ENCODE measurements around the gene CCNL2.
A peak's percentile ranks its signal among the peaks of the same experiment; 100 is the strongest.

CCNL2 gene

GRCh38 chr1:1352786-1353388, 46.2 kb downstream of the CCNL2 start:
- no peak for ATAC-seq

DNA sequence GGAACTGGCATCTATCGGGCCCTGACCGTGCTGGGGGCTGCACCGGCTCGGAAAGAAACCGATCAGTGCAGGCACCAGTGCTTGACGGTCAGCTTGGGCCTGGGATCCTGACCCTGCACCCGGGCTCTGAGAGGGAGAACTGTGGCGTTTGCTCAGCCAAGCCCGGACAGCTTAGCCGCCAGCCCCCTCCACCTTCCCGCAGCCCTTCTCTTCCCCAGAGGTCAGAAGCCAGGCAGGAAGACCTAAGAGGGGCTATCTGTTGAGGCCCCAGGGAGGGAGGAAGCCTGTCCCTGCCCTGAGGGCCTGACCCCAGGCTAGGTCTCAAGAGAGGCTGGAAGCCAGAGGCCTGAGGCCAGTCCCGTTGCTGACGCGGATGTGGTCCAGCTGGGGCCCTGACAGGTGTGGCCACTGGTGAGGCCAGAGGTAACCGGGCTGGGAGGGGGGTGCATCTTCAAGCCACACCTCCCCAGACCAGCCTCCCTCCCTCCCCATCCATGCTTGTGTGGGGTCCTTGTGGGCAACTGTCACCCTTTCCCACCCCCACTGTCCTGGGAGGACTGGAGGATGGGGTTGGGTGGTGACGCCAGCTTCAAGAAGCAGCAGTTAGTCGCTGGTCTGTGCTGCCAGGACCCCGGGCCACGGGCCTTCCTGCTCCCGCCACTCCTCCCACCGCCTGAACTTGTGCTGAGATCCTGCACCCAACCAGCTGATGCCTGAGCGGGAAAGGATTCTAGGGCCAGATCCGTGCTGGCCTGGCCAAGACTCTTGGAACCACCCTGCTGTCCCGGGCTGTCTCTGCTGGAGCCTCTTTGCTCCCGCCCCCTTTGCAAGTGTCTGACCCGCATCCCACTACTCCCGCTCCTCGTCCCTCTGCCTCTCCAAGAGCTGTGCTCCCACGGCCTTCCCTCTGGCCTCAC, 47.4 kb downstream of the CCNL2 start:
- Mint-ChIP-seq H3K4me1 (peaks cover 46% of the 10 kb centered on the region), H3K9me3 (no peaks in the 10 kb centered on the region), H3K27me3 (peaks cover 35% of the 10 kb centered on the region), H3K4me3 (peak overlapping the region; percentile 38), H3K36me3 (no peaks in the 10 kb centered on the region), H3K27ac (no peak overlapping the region)
- ATAC-seq, result no peak

More at GRCh38 chr1:1352786-1353388, 46.2 kb downstream of the CCNL2 start:
- Mint-ChIP-seq H3K36me3 (no peaks in the 10 kb centered on the region), H3K4me1 (peaks cover 45% of the 10 kb centered on the region), H3K9me3 (no peaks in the 10 kb centered on the region), H3K27me3 (peaks cover 46% of the 10 kb centered on the region), H3K4me3 (no peak overlapping the region), H3K27ac (no peak overlapping the region)

DNA sequence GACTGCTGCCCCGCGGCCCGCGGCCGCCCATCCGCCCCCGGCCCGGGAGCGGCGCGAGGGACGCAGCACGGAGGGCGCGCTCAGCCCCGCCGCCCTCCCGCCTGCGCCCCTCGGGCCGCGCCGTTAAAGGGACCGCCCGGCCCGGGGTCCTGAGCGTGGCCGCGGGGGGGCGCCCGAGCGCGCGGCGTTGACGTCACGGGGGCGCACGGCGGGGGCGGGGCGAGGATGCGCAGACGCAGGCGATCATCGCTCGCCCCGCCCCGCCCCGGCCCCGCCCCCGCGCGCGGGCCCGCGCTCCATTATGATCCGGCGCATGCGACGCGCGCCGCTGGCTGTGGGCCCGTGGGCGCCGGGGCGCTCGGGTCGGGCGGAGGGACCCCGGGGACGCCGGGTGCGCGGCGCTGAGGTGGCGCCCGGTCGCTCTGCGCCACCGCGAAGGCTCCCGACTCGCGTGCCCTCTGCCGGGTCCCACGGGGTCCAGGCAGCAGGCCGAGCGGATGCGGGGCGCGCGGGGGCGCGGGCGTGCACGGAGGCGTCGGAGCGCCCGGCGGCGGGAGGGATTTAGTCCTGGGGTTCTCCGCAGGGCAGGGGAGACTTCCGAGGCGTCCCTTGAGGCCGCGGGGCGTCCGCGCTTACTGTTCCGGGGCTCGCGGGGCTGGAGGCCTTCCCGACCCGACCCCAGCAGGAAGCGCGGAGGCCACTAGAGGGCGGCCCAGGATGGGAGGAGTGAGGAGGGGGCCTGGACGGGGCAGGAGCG, 49.7 kb downstream of the CCNL2 start, which contains the start of gene DVL1:
Gene DVL1 (minus strand): TSS at position 163 of the 757 bp plus-strand sequence. CDS start 353 bp downstream, outside the sequence.
- peaks cover 26% of the 10 kb centered on the region for H3K27me3 Mint-ChIP-seq
- H3K36me3 Mint-ChIP-seq, result no peaks in the 10 kb centered on the region
- peak within 1 kb of the TSS; percentile 64 for H3K27ac Mint-ChIP-seq
- peaks cover 53% of the 10 kb centered on the region for H3K4me1 Mint-ChIP-seq
- no peaks in the 10 kb centered on the region for H3K9me3 Mint-ChIP-seq
- peak; percentile 89 for ATAC-seq
- H3K4me3 Mint-ChIP-seq, result peak within 1 kb of the TSS; percentile 81

- peaks cover 19% of the 10 kb centered on the region for H3K27me3 Mint-ChIP-seq
- peaks cover 46% of the 10 kb centered on the region for H3K4me1 Mint-ChIP-seq
- peak overlapping the region; percentile 81 for H3K4me3 Mint-ChIP-seq
- peak overlapping the region; percentile 64 for H3K27ac Mint-ChIP-seq
- peak; percentile 61 for ATAC-seq
- no peaks in the 10 kb centered on the region for H3K9me3 Mint-ChIP-seq
- no peaks in the 10 kb centered on the region for H3K36me3 Mint-ChIP-seq
Observed at GRCh38 chr1:1348420-1349255, 50.5 kb downstream of the CCNL2 start.

DNA sequence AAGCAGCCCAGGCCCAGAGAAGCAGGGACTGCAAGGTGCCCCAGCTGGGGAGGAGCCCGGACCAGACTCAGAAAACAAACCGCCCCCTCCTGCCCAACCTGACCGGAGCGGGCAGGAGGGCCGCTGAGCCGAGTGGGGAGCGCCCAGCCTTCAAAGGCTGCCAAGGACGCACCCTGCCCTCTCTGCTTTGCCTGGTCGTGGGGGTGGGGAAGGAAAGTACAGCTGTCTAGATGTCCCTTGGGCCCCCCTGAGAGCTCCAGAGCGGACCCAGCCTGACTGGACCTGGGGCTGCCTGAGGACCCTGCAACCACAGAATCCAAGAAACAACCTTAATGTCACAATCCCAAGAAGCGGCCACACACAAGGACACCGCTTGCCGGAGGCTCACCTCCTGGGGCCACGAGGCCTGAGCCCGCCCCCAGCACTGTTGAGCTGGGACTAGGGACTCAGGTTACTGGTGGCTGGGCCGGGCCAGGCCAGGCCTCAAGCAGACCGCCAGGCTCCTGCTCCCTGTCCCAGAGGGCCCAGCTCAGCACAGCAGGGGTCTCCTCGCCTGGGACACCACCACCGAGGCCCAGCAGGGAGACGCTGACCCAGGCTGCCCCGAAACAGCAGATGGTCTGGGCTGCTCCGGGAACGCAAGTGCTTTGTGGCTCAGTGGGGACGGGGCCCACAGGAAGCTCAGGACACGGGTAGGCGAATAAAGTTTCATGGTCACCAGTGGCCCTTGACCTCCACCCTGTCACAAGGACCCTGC, 51.3 kb downstream of the CCNL2 start:
- peak overlapping the region; percentile 64 for H3K27ac Mint-ChIP-seq
- peaks cover 46% of the 10 kb centered on the region for H3K4me1 Mint-ChIP-seq
- H3K36me3 Mint-ChIP-seq, result no peaks in the 10 kb centered on the region
- H3K9me3 Mint-ChIP-seq, result no peaks in the 10 kb centered on the region
- peak overlapping the region; percentile 81 for H3K4me3 Mint-ChIP-seq
- no peak for ATAC-seq
- H3K27me3 Mint-ChIP-seq, result peaks cover 11% of the 10 kb centered on the region

DNA sequence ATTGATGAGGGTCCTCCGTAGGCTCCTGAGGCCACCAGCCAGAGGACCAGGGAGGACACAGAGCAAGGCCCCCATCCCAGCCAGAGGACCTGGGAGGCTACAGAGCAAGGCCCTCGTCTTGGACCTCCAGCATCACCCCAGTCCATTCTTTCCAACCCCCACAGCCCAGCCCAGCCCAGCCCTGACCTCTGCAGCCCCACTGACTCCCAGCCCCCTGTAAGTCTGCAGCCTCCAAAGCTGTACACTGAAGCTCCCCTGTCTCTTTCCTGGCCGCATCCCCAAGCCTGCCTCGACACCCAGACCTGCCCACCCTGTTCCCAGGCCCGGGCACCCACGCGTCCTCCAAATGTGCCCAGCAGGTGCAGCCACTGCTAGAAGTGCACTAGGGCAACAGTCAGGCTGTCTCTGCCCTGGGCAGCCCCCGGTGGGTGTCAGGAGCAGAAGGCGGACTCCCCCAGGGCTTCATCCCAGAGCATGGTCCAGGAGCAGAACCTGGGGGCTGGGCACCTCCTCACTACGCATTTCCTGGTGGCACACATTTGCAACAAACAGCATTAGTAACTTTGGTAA, 52.0 kb downstream of the CCNL2 start:
- no peaks in the 10 kb centered on the region for H3K9me3 Mint-ChIP-seq
- H3K27me3 Mint-ChIP-seq, result peaks cover 3% of the 10 kb centered on the region
- peaks cover 41% of the 10 kb centered on the region for H3K4me1 Mint-ChIP-seq
- H3K27ac Mint-ChIP-seq, result peak overlapping the region; percentile 64
- H3K36me3 Mint-ChIP-seq, result no peaks in the 10 kb centered on the region
- ATAC-seq, result no peak
- H3K4me3 Mint-ChIP-seq, result no peak overlapping the region

DNA sequence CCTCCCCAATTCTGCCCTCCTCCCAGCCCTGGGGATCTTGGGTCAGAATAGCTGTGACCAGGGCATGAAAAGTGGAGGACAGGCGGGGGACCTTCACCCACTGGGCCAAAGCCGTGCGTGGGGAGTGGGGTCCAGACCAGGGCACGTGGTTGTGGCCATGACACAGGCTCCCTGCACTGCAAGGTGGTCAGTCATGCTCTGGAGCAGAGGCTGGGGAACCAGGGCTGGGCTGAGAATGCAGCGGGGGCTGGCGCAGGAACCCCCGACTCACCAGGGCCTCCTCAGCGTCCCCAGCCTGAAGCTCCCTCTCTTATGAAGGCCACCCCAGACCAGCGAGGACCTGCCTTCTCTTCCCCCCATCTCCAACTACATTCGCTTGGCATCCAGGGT, 52.6 kb downstream of the CCNL2 start:
- H3K27me3 Mint-ChIP-seq, result no peaks in the 10 kb centered on the region
- H3K4me3 Mint-ChIP-seq, result no peak overlapping the region
- no peaks in the 10 kb centered on the region for H3K36me3 Mint-ChIP-seq
- ATAC-seq, result no peak
- no peak overlapping the region for H3K27ac Mint-ChIP-seq
- H3K4me1 Mint-ChIP-seq, result peaks cover 39% of the 10 kb centered on the region
- H3K9me3 Mint-ChIP-seq, result no peaks in the 10 kb centered on the region

GRCh38 chr1:1345860-1346500, 53.2 kb downstream of the CCNL2 start:
- ATAC-seq, result no peak
- H3K9me3 Mint-ChIP-seq, result no peaks in the 10 kb centered on the region
- no peak overlapping the region for H3K4me3 Mint-ChIP-seq
- peaks cover 5% of the 10 kb centered on the region for H3K36me3 Mint-ChIP-seq
- peaks cover 39% of the 10 kb centered on the region for H3K4me1 Mint-ChIP-seq
- no peak overlapping the region for H3K27ac Mint-ChIP-seq
- H3K27me3 Mint-ChIP-seq, result no peaks in the 10 kb centered on the region

DNA sequence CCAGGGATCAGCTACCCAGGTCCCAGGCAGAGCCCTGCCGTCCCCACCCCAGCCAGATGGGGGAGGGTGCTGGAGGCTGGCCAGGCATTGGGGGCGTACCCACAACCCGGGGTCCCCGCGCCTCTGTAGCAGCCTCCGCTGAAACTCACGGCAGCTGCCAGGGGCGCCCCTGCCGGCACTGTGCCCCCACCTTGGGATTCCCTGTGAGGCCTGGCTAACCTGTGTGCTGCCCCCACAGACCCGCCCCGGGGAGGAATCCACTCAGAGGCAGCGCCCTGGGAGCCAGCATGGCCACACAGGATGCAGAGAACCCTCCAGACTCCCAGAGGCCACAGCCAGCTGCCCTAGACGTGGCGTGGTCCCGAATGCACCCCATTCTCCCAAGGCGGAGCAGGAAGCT, 53.8 kb downstream of the CCNL2 start:
- Mint-ChIP-seq H3K4me3 (no peak overlapping the region), H3K27me3 (no peaks in the 10 kb centered on the region), H3K4me1 (peaks cover 39% of the 10 kb centered on the region), H3K36me3 (peaks cover 7% of the 10 kb centered on the region), H3K9me3 (no peaks in the 10 kb centered on the region), H3K27ac (no peak overlapping the region)
- no peak for ATAC-seq

- peaks cover 39% of the 10 kb centered on the region for H3K4me1 Mint-ChIP-seq
- peaks cover 7% of the 10 kb centered on the region for H3K36me3 Mint-ChIP-seq
- no peak overlapping the region for H3K4me3 Mint-ChIP-seq
- H3K27ac Mint-ChIP-seq, result no peak overlapping the region
- no peaks in the 10 kb centered on the region for H3K27me3 Mint-ChIP-seq
- ATAC-seq, result no peak
- H3K9me3 Mint-ChIP-seq, result no peaks in the 10 kb centered on the region
Observed at GRCh38 chr1:1344655-1345361, 54.3 kb downstream of the CCNL2 start.

DNA sequence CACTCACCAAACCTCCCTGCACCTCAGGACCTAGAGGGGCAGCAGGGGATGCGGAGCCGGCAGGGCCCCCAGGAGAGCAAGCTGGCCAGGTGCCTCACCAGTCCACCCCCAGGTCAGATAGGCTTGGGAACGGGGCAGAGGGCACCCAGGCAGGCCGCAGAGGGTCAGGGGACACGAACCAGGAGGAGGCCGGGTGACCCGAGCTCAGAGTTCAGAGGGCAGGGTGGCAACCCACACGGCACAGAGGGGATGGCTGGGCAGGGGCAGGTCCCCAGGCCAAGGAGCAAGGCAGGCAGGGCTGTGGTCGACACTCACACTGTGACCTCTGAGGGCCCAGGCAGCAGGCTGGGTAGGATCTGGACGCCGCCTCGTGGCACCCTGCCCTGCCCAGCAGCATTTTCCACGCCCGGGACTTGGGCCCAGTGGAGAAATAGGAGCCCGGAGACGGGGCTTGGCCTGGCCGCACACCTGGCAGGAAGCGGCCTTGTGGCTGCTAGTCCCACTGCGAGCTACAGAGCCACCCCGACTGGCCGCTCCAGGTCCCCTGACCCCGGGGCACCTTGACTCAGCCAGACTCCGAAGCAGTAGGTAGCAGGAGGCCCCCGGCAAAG, 55.2 kb downstream of the CCNL2 start:
- Mint-ChIP-seq H3K4me3 (no peak overlapping the region), H3K4me1 (peaks cover 39% of the 10 kb centered on the region), H3K9me3 (no peaks in the 10 kb centered on the region), H3K27me3 (no peaks in the 10 kb centered on the region), H3K36me3 (peaks cover 10% of the 10 kb centered on the region), H3K27ac (no peak overlapping the region)
- ATAC-seq, result no peak

GRCh38 chr1:1342584-1343115, 56.5 kb downstream of the CCNL2 start:
- Mint-ChIP-seq H3K9me3 (no peaks in the 10 kb centered on the region), H3K27me3 (no peaks in the 10 kb centered on the region), H3K36me3 (peaks cover 18% of the 10 kb centered on the region), H3K27ac (no peak overlapping the region), H3K4me1 (peaks cover 32% of the 10 kb centered on the region), H3K4me3 (no peak overlapping the region)
- ATAC-seq, result no peak
